PFSK-1 (cell line): ENCODE data around the gene MKI67.

Source experiments
- FOXP2 ChIP-seq: optimal IDR thresholded peaks from 2 replicates; pipeline ENCODE3; 2011; ENCODE audit warnings: borderline replicate concordance, control low read depth, inconsistent platforms; ENCODE audit not compliant: insufficient read depth; ENCODE audit errors: extremely low read length, extremely low read depth
- POLR2AphosphoS5 ChIP-seq: IDR thresholded peaks from 2 replicates; pipeline ENCODE4 v1.6.1; 2012; ENCODE audit warnings: low read depth, mild to moderate bottlenecking, control low read depth, low read length, moderate library complexity
- SIN3A ChIP-seq: IDR thresholded peaks from 2 replicates; pipeline ENCODE4 v1.6.1; 2012; ENCODE audit warnings: mild to moderate bottlenecking, low read length, moderate library complexity, borderline replicate concordance; ENCODE audit not compliant: insufficient read depth
- TAF1 ChIP-seq: IDR thresholded peaks from 2 replicates; pipeline ENCODE4 v1.6.1; 2012; ENCODE audit warnings: low read length, control low read depth, borderline replicate concordance; ENCODE audit not compliant: insufficient read depth
- TF ChIP-seq, protein P1 (sequence below), 2 experiments: IDR thresholded peaks; 2 replicates each; pipeline versions ENCODE4 v1.6.1 to v1.8.0; 2011 to 2012; ENCODE audit warnings: low read depth in 2 of 2, low read length in 2 of 2, control low read depth in 1 of 2, inconsistent platforms in 1 of 2, mild to moderate bottlenecking in 1 of 2, moderate library complexity in 1 of 2; ENCODE audit not compliant: insufficient read depth in 1 of 2

- TF ChIP-seq POLR2AphosphoS5: no peak
- TF ChIP-seq, protein P1, sequence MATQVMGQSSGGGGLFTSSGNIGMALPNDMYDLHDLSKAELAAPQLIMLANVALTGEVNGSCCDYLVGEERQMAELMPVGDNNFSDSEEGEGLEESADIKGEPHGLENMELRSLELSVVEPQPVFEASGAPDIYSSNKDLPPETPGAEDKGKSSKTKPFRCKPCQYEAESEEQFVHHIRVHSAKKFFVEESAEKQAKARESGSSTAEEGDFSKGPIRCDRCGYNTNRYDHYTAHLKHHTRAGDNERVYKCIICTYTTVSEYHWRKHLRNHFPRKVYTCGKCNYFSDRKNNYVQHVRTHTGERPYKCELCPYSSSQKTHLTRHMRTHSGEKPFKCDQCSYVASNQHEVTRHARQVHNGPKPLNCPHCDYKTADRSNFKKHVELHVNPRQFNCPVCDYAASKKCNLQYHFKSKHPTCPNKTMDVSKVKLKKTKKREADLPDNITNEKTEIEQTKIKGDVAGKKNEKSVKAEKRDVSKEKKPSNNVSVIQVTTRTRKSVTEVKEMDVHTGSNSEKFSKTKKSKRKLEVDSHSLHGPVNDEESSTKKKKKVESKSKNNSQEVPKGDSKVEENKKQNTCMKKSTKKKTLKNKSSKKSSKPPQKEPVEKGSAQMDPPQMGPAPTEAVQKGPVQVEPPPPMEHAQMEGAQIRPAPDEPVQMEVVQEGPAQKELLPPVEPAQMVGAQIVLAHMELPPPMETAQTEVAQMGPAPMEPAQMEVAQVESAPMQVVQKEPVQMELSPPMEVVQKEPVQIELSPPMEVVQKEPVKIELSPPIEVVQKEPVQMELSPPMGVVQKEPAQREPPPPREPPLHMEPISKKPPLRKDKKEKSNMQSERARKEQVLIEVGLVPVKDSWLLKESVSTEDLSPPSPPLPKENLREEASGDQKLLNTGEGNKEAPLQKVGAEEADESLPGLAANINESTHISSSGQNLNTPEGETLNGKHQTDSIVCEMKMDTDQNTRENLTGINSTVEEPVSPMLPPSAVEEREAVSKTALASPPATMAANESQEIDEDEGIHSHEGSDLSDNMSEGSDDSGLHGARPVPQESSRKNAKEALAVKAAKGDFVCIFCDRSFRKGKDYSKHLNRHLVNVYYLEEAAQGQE (IDR thresholded peaks at IDR 0.05; ENCODE audit: insufficient read depth in 1 of 2, low read depth in 2 of 2, low read length in 2 of 2): no peak
- no peak for TF ChIP-seq SIN3A
- no peak for TF ChIP-seq TAF1
- TF ChIP-seq FOXP2: no peak
Measured at GRCh38 chr10:128116851-128117615, 9.2 kb downstream of the MKI67 start.
